Lung (tissue), 12 donors: ENCODE measurements around the gene A3GALT2. TPM values are rescaled to one million over a fixed set of nuclear protein-coding genes. Genes with fewer than 3 reads are reported as not detected.
A peak's percentile ranks its signal among the peaks of the same experiment; 100 is the strongest.

Experiments used
- ATAC-seq: fragments of 200-7000 bp; cut with Tn5 transposase; one replicate; pipeline ENCODE4 v1.9.1; 2020; ENCODE audit warnings: moderate number of reproducible peaks; ENCODE audit not compliant: insufficient read depth, low FRiP score
- DNase-seq, 3 donors: peaks; one replicate each; pipeline ENCODE4 v3.0.0-alpha.2; 2013 to 2017
- H3K27ac ChIP-seq, 2 donors: one replicate each; pipeline ENCODE4 v1.5.1; 2013; ENCODE audit warnings: mild to moderate bottlenecking in 2 of 2, moderate library complexity in 2 of 2, control low read depth in 1 of 2, inconsistent platforms in 1 of 2, low read depth in 1 of 2, low read length in 1 of 2
- H3K27me3 ChIP-seq, 3 donors: one replicate each; pipeline ENCODE4 v1.5.1; 2013; ENCODE audit warnings: low read length in 2 of 3; ENCODE audit not compliant: control insufficient read depth in 3 of 3, insufficient read depth in 3 of 3
- H3K36me3 ChIP-seq, 4 donors: one replicate each; pipeline ENCODE4 v1.5.1; 2013; ENCODE audit warnings: low read length in 4 of 4, mild to moderate bottlenecking in 1 of 4, moderate library complexity in 1 of 4; ENCODE audit not compliant: control insufficient read depth in 4 of 4, insufficient read depth in 4 of 4
- H3K4me1 ChIP-seq, 5 donors: one replicate each; pipeline ENCODE4 v1.5.1; 2013; ENCODE audit warnings: low read length in 5 of 5, mild to moderate bottlenecking in 2 of 5, moderate library complexity in 1 of 5; ENCODE audit not compliant: control insufficient read depth in 5 of 5, insufficient read depth in 5 of 5
- H3K4me3 ChIP-seq: one replicate; pipeline ENCODE4 v1.5.1; 2013; ENCODE audit warnings: mild to moderate bottlenecking, control low read depth, moderate library complexity
- H3K9ac ChIP-seq, 2 donors: one replicate each; pipeline ENCODE4 v1.5.1; 2013; ENCODE audit warnings: low read length in 2 of 2, control low read depth in 1 of 2; ENCODE audit not compliant: insufficient read depth in 1 of 2
- H3K9me3 ChIP-seq, 4 donors: one replicate each; pipeline ENCODE4 v1.5.1; 2013; ENCODE audit warnings: low read length in 3 of 4, mild to moderate bottlenecking in 1 of 4, moderate library complexity in 1 of 4; ENCODE audit not compliant: control insufficient read depth in 4 of 4, insufficient read depth in 3 of 4
- WGBS, 2 donors: extraction: QIAGEN DNeasy Blood & Tissue Kit; methylation state at CpG; one replicate each; pipeline ENCODE4 v1.1.7; 2013; 5-methylcytosine and 5-hydroxymethylcytosine counted together
- polyA plus RNA-seq, 2 donors: library from polyadenylated mRNA; stranded (reverse); fragments of 200-250 nt; gene quantifications; one replicate each; pipeline ENCODE4 v1.2.1, GENCODE V29; 2013
- total RNA-seq, 2 donors: library from RNA; depleted of rRNA in 1 of 2; stranded (reverse); fragments of >200 nt in 1 of 2; gene quantifications; one replicate each; pipeline ENCODE4 v1.2.1, GENCODE V29; 2014 to 2021
- TF ChIP-seq, protein P1 (sequence below): IDR thresholded peaks from 2 replicates; pipeline ENCODE4 v1.5.1; 2012; ENCODE audit warnings: mild to moderate bottlenecking; ENCODE audit errors: control extremely low read depth, extremely low read depth
- donor health status: control.
- donor health status: control.
- donor health status: Bipolar disorder and iron deficiency.
- donor health status: healthy.
- donor health status: DM: yes; HTN: yes; CAD: no.

A3GALT2 gene
- total and polyA plus RNA-seq, 4 donors = 0.07 to 0.28 TPM; not detected in 2

- no peak for DNase-seq
- 90 to 97% methylated on average over 1 of the region's 1 CpG for WGBS, 2 donors
- Histone ChIP-seq H3K4me3 (no peak overlapping the region), H3K9ac (no peak overlapping the region), H3K4me1 (peaks cover 5 to 32% (median 15%) of the 10 kb centered on the region in 5 donors), H3K9me3 (no peaks in the 10 kb centered on the region), H3K27ac (no peak overlapping the region), H3K27me3 (peaks cover 0 to 3% (median 0%) of the 10 kb centered on the region in 3 donors), H3K36me3 (peaks cover 0 to 13% (median 9%) of the 10 kb centered on the region in 4 donors)
- ATAC-seq = no peak
- TF ChIP-seq, protein P1, sequence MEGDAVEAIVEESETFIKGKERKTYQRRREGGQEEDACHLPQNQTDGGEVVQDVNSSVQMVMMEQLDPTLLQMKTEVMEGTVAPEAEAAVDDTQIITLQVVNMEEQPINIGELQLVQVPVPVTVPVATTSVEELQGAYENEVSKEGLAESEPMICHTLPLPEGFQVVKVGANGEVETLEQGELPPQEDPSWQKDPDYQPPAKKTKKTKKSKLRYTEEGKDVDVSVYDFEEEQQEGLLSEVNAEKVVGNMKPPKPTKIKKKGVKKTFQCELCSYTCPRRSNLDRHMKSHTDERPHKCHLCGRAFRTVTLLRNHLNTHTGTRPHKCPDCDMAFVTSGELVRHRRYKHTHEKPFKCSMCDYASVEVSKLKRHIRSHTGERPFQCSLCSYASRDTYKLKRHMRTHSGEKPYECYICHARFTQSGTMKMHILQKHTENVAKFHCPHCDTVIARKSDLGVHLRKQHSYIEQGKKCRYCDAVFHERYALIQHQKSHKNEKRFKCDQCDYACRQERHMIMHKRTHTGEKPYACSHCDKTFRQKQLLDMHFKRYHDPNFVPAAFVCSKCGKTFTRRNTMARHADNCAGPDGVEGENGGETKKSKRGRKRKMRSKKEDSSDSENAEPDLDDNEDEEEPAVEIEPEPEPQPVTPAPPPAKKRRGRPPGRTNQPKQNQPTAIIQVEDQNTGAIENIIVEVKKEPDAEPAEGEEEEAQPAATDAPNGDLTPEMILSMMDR = no peak
These were observed 18.6 kb downstream of the A3GALT2 start for GRCh38 chr1:33302325-33302724.

DNA sequence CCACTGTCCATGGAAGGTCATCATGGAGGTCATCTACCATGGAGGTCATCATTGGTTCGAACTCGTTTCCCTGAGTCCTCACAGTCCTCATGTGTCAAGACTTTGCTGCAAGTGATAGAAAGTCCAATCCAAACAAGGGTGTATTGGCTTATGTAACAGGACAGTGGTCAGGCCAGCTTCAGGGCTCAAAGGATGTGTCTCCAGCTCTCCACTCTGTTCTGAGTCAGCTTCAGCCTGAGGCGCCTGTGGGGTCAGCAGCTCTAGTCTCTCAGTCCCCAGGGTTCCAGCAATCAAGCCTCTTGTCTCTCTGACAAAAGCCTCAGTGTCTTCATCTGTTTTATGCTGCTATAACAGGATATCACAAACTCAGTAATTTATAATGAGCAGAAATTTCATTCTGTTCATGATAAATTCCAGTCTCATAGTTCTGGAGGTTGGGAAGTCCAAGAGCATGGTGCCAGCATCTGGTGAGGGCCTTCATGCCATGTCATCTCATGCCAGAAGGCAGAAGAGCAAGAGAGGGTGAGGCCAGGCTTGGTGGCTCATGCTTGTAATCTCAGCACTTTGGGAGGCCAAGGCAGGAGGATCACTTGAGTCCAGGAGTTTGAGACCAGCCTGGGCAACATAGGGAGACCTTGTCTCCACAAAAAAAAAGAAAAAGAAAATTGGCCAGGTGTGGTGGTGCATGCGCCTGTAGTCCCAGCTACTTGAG lies 19.5 kb downstream of the A3GALT2 start:
- ATAC-seq (no peak), DNase-seq (peak in 1 of 3 donors; percentile 29)
- peaks cover 0 to 3% (median 0%) of the 10 kb centered on the region in 3 donors for H3K27me3 ChIP-seq
- peaks cover 5 to 24% (median 15%) of the 10 kb centered on the region in 5 donors for H3K4me1 ChIP-seq
- H3K4me3 ChIP-seq = no peak overlapping the region
- peak overlapping the region; percentile 22 to 67 for H3K27ac ChIP-seq
- 79 to 88% methylated on average over 4 of the region's 4 CpGs for WGBS, 2 donors
- H3K9ac ChIP-seq = peak overlapping the region in 1 of 2 donors; percentile 16
- peaks cover 0 to 17% (median 10%) of the 10 kb centered on the region in 4 donors for H3K36me3 ChIP-seq
- TF ChIP-seq, protein P1 = no peak
- no peaks in the 10 kb centered on the region for H3K9me3 ChIP-seq

- Histone ChIP-seq H3K36me3 (peaks cover 0 to 22% (median 16%) of the 10 kb centered on the region in 4 donors), H3K4me3 (no peak overlapping the region), H3K27me3 (peaks cover 0 to 2% (median 0%) of the 10 kb centered on the region in 3 donors), H3K9ac (peak overlapping the region in 1 of 2 donors; percentile 16), H3K9me3 (no peaks in the 10 kb centered on the region), H3K4me1 (peaks cover 5 to 20% (median 12%) of the 10 kb centered on the region in 5 donors), H3K27ac (peak overlapping the region in 1 of 2 donors; percentile 22)
- 53 to 55% methylated on average over 5 of the region's 5 CpGs for WGBS, 2 donors
- peak; percentile 82 to 98 (median 93) for DNase-seq
- ATAC-seq = no peak
- TF ChIP-seq, protein P1 = no peak
These were observed 20.2 kb downstream of the A3GALT2 start for GRCh38 chr1:33300673-33301072.
